LHCN-M2 (cell line): ENCODE results near the gene CILP2. TPM values are rescaled to one million over a fixed set of nuclear protein-coding genes. Genes with fewer than 3 reads are reported as not detected.

Experiments
- total RNA-seq: library from RNA; depleted of rRNA; stranded (reverse); fragments of >200 nt; gene quantifications from 2 replicates; pipeline ENCODE4 v1.2.3, GENCODE V29; 2014; rRNA removed

The CILP2 gene
- total RNA-seq, 1 experiment from 2014 or later, result 0.06 TPM

Other genes starting within 250 kb of the CILP2 start
- 38.7 and 45.8 TPM in 2 replicates for gene SUGP1, start 217.8 kb upstream of the CILP2 start, total RNA-seq
- gene MAU2, start 217.4 kb upstream of the CILP2 start, total RNA-seq, result 23.1 and 26.4 TPM in 2 replicates
- gene GATAD2A, start 132.6 kb upstream of the CILP2 start, total RNA-seq, result 60.7 and 64.1 TPM in 2 replicates
- 2.4 TPM in 2 replicates for gene TSSK6, start 22.7 kb upstream of the CILP2 start, total RNA-seq
- 20.2 and 32.4 TPM in 2 replicates for gene NDUFA13, start 22.0 kb upstream of the CILP2 start, total RNA-seq
- 0.69 and 0.90 TPM in 2 replicates for gene YJEFN3, start 9.4 kb upstream of the CILP2 start, total RNA-seq
- gene PBX4, start 80.4 kb downstream of the CILP2 start, total RNA-seq, result 0.69 and 1.1 TPM in 2 replicates
- 0.52 and 1.4 TPM in 2 replicates for gene LPAR2, start 90.0 kb downstream of the CILP2 start, total RNA-seq
- gene GMIP, start 105.4 kb downstream of the CILP2 start, total RNA-seq, result 5.6 and 9.5 TPM in 2 replicates
- gene ATP13A1, start 125.4 kb downstream of the CILP2 start, total RNA-seq, result 106 and 133 TPM in 2 replicates
- gene ZNF101, start 130.6 kb downstream of the CILP2 start, total RNA-seq, result 5.5 and 10.6 TPM in 2 replicates
- 3.1 and 4.0 TPM in 2 replicates for gene ZNF14, start 194.8 kb downstream of the CILP2 start, total RNA-seq